ENCODE results near the gene KERA.

DNA sequence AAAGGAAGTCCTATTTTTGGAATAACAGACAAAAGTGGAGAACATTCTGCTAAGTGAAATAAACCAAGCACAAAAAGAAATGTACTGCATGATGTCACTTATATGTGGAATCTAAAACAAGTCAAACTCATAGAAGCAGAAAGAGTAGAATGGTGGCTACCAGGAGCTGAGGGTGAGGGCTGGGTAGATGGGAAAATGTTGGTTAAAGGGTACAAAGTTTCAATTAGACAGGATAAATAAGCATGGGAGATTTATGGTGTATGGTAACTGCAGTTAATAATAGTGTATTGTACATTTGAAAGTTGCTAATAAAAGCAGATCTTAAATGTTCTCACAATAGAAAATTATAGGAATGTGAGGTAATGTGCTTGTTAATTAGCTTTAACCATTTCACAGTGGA is 40.6 kb upstream of the KERA start:
- TF ChIP-seq CTCF (IDR thresholded peaks at IDR 0.05) (no peak), POLR2AphosphoS5 (IDR thresholded peaks at IDR 0.05) (no peak), POLR2A (IDR thresholded peaks at IDR 0.05) (no peak), EP300 (IDR thresholded peaks at IDR 0.05) (no peak)
